HCT116 (cell line): ENCODE data around the gene SURF6.

Experiments used
- CEBPB ChIP-seq: IDR thresholded peaks from 2 replicates; pipeline ENCODE4 v1.6.1; 2012; ENCODE audit warnings: low read depth
- EZH2 ChIP-seq: fragments of 200-600 bp; sonication (generic); IDR thresholded peaks from 2 replicates; pipeline ENCODE4 v1.6.1; 2017; ENCODE audit warnings: antibody characterized with exemption, mixed run types
- FOSL1 ChIP-seq: IDR thresholded peaks from 2 replicates; pipeline ENCODE4 v1.6.1; 2012; ENCODE audit warnings: low read depth
- JUND ChIP-seq: IDR thresholded peaks from 2 replicates; pipeline ENCODE4 v1.6.1; 2012
- YY1 ChIP-seq: IDR thresholded peaks from 2 replicates; pipeline ENCODE4 v1.6.1; 2011; ENCODE audit warnings: low read length, low read depth, moderate library complexity, mild to moderate bottlenecking; ENCODE audit not compliant: insufficient replicate concordance; ENCODE audit errors: extremely low read depth
- TF ChIP-seq, protein P1 (sequence below), 3 experiments: fragments of 200-600 bp in 1 of 3; sonication (generic) in 1 of 3; IDR thresholded peaks in 2 of 3; conservative IDR thresholded peaks in 1 of 3; 2 replicates each; pipeline ENCODE4 v1.5.1; 2012 to 2017; ENCODE audit warnings: low read depth in 2 of 3, low read length in 2 of 3, antibody characterized with exemption in 1 of 3, borderline replicate concordance in 1 of 3, control low read depth in 1 of 3, mild to moderate bottlenecking in 1 of 3, mixed read lengths in 1 of 3, mixed run types in 1 of 3, moderate library complexity in 1 of 3; ENCODE audit not compliant: insufficient read depth in 1 of 3

GRCh38 chr9:133368249-133368881 is 32.4 kb upstream of the SURF6 start:
- TF ChIP-seq CEBPB: no peak
- TF ChIP-seq YY1: no peak
- TF ChIP-seq, protein P1, sequence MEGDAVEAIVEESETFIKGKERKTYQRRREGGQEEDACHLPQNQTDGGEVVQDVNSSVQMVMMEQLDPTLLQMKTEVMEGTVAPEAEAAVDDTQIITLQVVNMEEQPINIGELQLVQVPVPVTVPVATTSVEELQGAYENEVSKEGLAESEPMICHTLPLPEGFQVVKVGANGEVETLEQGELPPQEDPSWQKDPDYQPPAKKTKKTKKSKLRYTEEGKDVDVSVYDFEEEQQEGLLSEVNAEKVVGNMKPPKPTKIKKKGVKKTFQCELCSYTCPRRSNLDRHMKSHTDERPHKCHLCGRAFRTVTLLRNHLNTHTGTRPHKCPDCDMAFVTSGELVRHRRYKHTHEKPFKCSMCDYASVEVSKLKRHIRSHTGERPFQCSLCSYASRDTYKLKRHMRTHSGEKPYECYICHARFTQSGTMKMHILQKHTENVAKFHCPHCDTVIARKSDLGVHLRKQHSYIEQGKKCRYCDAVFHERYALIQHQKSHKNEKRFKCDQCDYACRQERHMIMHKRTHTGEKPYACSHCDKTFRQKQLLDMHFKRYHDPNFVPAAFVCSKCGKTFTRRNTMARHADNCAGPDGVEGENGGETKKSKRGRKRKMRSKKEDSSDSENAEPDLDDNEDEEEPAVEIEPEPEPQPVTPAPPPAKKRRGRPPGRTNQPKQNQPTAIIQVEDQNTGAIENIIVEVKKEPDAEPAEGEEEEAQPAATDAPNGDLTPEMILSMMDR (IDR thresholded peaks at IDR 0.05 in 2 of 3, conservative IDR thresholded peaks at IDR 0.05 in 1 of 3; ENCODE audit: borderline replicate concordance in 1 of 3, insufficient read depth in 1 of 3, low read depth in 2 of 3, low read length in 2 of 3): no peak
- no peak for TF ChIP-seq JUND
- TF ChIP-seq EZH2: no peak
- TF ChIP-seq FOSL1: no peak
